Kidney epithelial cell (primary cell): ENCODE measurements around the gene KIF26B. TPM values are rescaled to one million over a fixed set of nuclear protein-coding genes. Genes with fewer than 3 reads are reported as not detected.
"Not testable (repeated sequence)": the region's sequence is repeated elsewhere in the genome, so short reads cannot be mapped to it uniquely, and the experiment has no call there.

Experiments used
- DNase-seq: peaks from one replicate; pipeline ENCODE4 v3.0.0-alpha.2; 2010; ENCODE audit warnings: low read depth
- H3K27me3 ChIP-seq: 2 replicates; pipeline ENCODE4 v1.6.0; 2011; ENCODE audit warnings: low read length; ENCODE audit not compliant: control insufficient read depth, insufficient read depth
- H3K36me3 ChIP-seq: 2 replicates; pipeline ENCODE4 v1.5.1; 2011; ENCODE audit warnings: low read length; ENCODE audit not compliant: control insufficient read depth, insufficient read depth
- H3K4me3 ChIP-seq: 2 replicates; pipeline ENCODE4 v1.5.1; 2011; ENCODE audit warnings: low read depth, mild to moderate bottlenecking, control low read depth, low read length
- total RNA-seq: library from RNA; depleted of rRNA; stranded (reverse); fragments of >200 nt; gene quantifications from 2 replicates; pipeline ENCODE4 v1.2.3, GENCODE V29; 2015
- TF ChIP-seq, protein P1 (sequence below): IDR thresholded peaks from 2 replicates; pipeline ENCODE4 v1.5.1; 2011; ENCODE audit warnings: mild to moderate bottlenecking, moderate library complexity, low read length, control low read depth, inconsistent platforms; ENCODE audit not compliant: insufficient read depth, poor library complexity, severe bottlenecking

KIF26B gene
- total RNA-seq, 1 donor from 2014 or later: 14.6 TPM

GRCh38 chr1:245671966-245672767 is 517.4 kb downstream of the KIF26B start:
- Histone ChIP-seq H3K36me3 (no peaks in the 10 kb centered on the region), H3K27me3 (no peaks in the 10 kb centered on the region), H3K4me3 (no peak overlapping the region)
- TF ChIP-seq, protein P1, sequence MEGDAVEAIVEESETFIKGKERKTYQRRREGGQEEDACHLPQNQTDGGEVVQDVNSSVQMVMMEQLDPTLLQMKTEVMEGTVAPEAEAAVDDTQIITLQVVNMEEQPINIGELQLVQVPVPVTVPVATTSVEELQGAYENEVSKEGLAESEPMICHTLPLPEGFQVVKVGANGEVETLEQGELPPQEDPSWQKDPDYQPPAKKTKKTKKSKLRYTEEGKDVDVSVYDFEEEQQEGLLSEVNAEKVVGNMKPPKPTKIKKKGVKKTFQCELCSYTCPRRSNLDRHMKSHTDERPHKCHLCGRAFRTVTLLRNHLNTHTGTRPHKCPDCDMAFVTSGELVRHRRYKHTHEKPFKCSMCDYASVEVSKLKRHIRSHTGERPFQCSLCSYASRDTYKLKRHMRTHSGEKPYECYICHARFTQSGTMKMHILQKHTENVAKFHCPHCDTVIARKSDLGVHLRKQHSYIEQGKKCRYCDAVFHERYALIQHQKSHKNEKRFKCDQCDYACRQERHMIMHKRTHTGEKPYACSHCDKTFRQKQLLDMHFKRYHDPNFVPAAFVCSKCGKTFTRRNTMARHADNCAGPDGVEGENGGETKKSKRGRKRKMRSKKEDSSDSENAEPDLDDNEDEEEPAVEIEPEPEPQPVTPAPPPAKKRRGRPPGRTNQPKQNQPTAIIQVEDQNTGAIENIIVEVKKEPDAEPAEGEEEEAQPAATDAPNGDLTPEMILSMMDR: no peak
- DNase-seq: no peak

- not testable (repeated sequence) for H3K36me3 ChIP-seq, H3K27me3 ChIP-seq, H3K4me3 ChIP-seq, DNase-seq
These were observed 518.3 kb downstream of the KIF26B start for GRCh38 chr1:245672836-245673656.

DNA sequence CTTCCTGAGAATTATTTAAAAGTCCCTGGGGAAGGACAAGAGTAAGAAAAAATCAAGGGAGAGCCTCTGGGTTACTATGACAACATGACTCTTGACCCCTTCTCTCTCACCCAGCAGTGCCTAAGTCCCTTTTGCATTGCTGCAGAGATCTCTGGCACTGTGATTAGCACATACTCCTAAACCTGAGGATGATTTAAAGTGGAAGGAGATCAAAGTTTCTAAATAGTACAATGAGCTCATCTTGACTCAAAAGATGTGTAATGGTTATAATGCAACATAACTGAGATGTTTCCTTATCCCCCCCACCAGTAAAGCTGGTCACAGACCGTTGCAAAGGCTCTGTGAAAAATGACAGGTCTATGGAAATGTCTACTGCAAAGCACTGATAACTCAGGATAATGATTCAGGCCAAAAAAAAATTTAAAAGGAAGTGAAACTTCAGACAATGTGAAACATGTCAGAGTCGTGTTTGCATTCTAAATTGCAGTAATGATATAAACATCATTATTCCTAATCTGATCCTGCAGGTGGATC is 519.2 kb downstream of the KIF26B start:
- no peaks in the 10 kb centered on the region for H3K27me3 ChIP-seq
- no peak for DNase-seq
- no peak overlapping the region for H3K4me3 ChIP-seq
- no peaks in the 10 kb centered on the region for H3K36me3 ChIP-seq
- TF ChIP-seq, protein P1: no peak

- TF ChIP-seq, protein P1: no peak
- no peaks in the 10 kb centered on the region for H3K36me3 ChIP-seq
- DNase-seq: no peak
- H3K4me3 ChIP-seq: no peak overlapping the region
- no peaks in the 10 kb centered on the region for H3K27me3 ChIP-seq
These were observed 522.9 kb downstream of the KIF26B start for GRCh38 chr1:245677461-245678240.

- TF ChIP-seq, protein P1: no peak
- Histone ChIP-seq H3K4me3 (no peak overlapping the region), H3K36me3 (no peaks in the 10 kb centered on the region), H3K27me3 (no peaks in the 10 kb centered on the region)
- no peak for DNase-seq
These were observed 524.2 kb downstream of the KIF26B start for GRCh38 chr1:245678860-245679411.
